ENCODE data around the gene IQCE. TPM values are rescaled to one million over a fixed set of nuclear protein-coding genes. Genes with fewer than 3 reads are reported as not detected.
A peak's percentile ranks its signal among the peaks of the same experiment; 100 is the strongest.
"Not testable (repeated sequence)": the region's sequence is repeated elsewhere in the genome, so short reads cannot be mapped to it uniquely, and the experiment has no call there.

Gene IQCE
- total RNA-seq, 1 experiment from 2014 or later = 7.6 TPM

GRCh38 chr7:2601907-2602306, 43.1 kb downstream of the IQCE start:
- no peak for DNase-seq (ENCODE audit: low read depth)

GRCh38 chr7:2602406-2603043, 43.7 kb downstream of the IQCE start:
- no peak for DNase-seq (ENCODE audit: low read depth)

GRCh38 chr7:2603044-2603965, 44.5 kb downstream of the IQCE start:
- DNase-seq (ENCODE audit: low read depth) = no peak

- no peak for DNase-seq (ENCODE audit: low read depth)
Measured at GRCh38 chr7:2604608-2605174, 45.9 kb downstream of the IQCE start.

GRCh38 chr7:2605608-2606538, 47.1 kb downstream of the IQCE start:
- no peak for DNase-seq (ENCODE audit: low read depth)

GRCh38 chr7:2606539-2606936, 47.8 kb downstream of the IQCE start:
- DNase-seq (ENCODE audit: low read depth) = no peak

GRCh38 chr7:2607122-2607922, 48.5 kb downstream of the IQCE start:
- no peak for DNase-seq (ENCODE audit: low read depth)

GRCh38 chr7:2607923-2608904, 49.4 kb downstream of the IQCE start:
- no peak for DNase-seq (ENCODE audit: low read depth)

- DNase-seq (ENCODE audit: low read depth) = peak; percentile 52
Measured at GRCh38 chr7:2608921-2609411, 50.2 kb downstream of the IQCE start.

- not testable (repeated sequence) for DNase-seq (ENCODE audit: low read depth)
Measured at GRCh38 chr7:2609646-2610045, 50.9 kb downstream of the IQCE start.

GRCh38 chr7:2610466-2610865, 51.7 kb downstream of the IQCE start:
- no peak for DNase-seq (ENCODE audit: low read depth)

- no peak for DNase-seq (ENCODE audit: low read depth)
Measured at GRCh38 chr7:2610898-2611297, 52.1 kb downstream of the IQCE start.

GRCh38 chr7:2611401-2611800, 52.6 kb downstream of the IQCE start:
- DNase-seq (ENCODE audit: low read depth) = no peak

- no peak for DNase-seq (ENCODE audit: low read depth)
Measured at GRCh38 chr7:2611922-2612321, 53.1 kb downstream of the IQCE start.

GRCh38 chr7:2612445-2613097, 53.8 kb downstream of the IQCE start:
- DNase-seq (ENCODE audit: low read depth) = peak; percentile 44

- DNase-seq (ENCODE audit: low read depth) = no peak
Measured at GRCh38 chr7:2613098-2613930, 54.5 kb downstream of the IQCE start.

- no peak for DNase-seq (ENCODE audit: low read depth)
Measured at GRCh38 chr7:2613931-2614600, 55.3 kb downstream of the IQCE start.
